ENCODE data around the gene NPHP3.
A peak's percentile ranks its signal among the peaks of the same experiment; 100 is the strongest.

DNA sequence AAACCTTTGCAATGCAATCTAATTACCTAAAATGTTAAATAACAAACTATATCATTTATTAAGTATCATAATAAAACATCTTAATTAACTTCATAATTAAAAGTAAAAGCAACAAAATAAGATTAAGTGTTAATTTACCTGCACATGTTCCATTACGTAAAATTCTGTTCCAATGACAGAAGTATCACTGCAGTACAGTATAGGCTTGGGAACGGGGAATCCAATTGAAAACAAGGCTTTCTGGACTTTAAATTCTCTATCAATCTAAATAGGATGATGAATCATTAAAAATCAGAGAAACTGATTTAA lies 79.7 kb downstream of the NPHP3 start:
- TF ChIP-seq, protein P1, sequence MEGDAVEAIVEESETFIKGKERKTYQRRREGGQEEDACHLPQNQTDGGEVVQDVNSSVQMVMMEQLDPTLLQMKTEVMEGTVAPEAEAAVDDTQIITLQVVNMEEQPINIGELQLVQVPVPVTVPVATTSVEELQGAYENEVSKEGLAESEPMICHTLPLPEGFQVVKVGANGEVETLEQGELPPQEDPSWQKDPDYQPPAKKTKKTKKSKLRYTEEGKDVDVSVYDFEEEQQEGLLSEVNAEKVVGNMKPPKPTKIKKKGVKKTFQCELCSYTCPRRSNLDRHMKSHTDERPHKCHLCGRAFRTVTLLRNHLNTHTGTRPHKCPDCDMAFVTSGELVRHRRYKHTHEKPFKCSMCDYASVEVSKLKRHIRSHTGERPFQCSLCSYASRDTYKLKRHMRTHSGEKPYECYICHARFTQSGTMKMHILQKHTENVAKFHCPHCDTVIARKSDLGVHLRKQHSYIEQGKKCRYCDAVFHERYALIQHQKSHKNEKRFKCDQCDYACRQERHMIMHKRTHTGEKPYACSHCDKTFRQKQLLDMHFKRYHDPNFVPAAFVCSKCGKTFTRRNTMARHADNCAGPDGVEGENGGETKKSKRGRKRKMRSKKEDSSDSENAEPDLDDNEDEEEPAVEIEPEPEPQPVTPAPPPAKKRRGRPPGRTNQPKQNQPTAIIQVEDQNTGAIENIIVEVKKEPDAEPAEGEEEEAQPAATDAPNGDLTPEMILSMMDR (IDR thresholded peaks at IDR 0.05), result peak; percentile 41
- TF ChIP-seq EZH2 (IDR thresholded peaks at IDR 0.05; ENCODE audit: borderline replicate concordance, insufficient read depth, low read depth, low read length, poor library complexity, severe bottlenecking), result no peak

All from B cell (primary cell).